Cardiac ventricle fibroblast (primary cell): ENCODE results near the gene TEKT2. TPM values are rescaled to one million over a fixed set of nuclear protein-coding genes. Genes with fewer than 3 reads are reported as not detected.

ENCODE experiments used
- total RNA-seq: library from RNA; depleted of rRNA; stranded (reverse); fragments of >200 nt; gene quantifications from 2 replicates; pipeline ENCODE4 v1.2.3, GENCODE V29; 2015

The TEKT2 gene, protein sequence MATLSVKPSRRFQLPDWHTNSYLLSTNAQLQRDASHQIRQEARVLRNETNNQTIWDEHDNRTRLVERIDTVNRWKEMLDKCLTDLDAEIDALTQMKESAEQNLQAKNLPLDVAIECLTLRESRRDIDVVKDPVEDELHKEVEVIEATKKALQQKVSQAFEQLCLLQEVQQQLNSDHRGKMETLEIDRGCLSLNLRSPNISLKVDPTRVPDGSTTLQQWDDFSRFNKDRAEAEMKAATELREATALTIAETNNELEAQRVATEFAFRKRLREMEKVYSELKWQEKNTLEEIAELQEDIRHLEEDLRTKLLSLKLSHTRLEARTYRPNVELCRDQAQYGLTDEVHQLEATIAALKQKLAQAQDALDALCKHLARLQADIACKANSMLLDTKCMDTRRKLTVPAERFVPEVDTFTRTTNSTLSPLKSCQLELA
- not detected in 2 replicates for total RNA-seq

DNA sequence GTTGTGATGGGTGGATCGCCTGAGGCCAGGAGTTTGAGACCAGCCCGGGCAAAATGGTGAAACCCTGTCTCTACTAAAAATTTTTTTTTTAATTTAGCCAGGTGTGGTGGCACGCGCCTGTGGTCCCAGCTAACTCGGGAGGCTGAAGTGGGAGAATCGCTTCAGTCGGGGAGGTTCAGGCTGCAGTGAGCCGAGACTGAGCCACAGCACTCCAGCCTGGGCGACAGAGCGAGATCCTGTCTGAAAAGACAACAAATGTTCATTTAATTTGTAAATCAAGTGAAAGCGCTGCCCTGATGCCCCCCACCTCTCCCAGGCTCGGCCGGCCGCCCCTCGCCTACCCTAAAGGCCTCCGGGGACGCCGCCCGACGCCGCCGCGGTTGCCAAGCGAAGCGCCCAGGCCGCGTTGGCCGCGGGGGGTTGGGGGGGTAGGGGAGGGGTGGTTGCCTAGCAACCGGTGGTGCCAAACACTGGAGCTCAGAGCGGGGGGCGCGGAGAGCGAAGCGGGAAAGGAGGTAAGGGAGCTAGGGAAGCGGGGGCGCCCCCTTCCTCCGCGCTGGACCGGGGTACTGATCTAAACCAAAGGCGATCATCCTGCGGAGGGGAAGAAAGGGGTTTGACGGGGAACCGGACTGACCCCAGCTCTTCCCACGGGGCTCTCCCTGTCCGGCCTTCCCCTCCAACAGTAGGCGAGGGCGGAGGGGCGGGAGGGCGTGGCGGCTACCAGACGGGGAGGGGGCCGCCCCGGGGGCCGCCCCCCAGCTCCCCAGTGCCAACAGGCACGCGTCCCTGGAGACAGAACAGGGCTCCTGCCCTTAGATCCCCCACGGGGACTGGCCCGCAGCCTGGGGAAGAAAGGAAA lies at the start of gene TEKT2:
TSS of gene TEKT2 (plus strand) at position 460 of the 862 bp plus-strand sequence. CDS start 828 bp downstream, outside the sequence.

DNA sequence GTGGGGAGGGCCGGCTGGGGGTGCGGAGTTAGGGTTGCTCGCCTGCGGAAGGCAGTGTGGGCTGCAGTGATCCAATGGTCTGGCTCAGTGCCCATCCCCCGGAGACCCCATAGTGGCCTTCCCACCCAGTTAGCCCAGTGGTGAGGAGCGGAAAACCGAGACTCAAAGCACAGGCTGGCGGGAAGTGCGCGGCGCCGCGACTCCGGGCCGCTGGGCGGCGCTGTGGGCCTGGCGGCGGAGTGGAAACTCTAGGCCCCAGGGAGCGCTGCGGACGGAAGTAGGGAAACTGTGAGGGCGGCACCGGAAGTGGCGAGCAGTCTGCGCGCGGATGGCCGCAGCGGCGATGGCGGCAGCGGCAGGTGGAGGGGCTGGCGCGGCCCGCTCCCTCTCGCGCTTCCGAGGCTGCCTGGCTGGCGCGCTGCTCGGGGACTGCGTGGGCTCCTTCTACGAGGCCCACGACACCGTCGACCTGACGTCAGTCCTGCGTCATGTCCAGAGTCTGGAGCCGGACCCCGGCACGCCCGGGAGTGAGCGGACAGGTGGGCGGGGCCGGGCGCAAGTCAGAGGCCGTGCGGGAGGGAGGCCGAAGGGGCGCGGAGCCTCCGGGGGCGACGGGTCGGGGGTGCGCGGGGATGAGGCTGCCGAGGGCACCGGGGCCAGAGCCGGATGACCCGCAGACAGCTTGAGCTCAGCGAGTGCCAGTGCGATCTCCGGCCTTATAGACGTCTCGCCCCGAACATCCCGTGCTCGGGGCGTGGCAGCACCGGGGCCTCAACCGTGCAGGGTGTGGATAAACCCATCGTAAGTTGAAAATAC lies 4.9 kb downstream of the TEKT2 start, which contains the start of gene ADPRS:
TSS of gene ADPRS (plus strand) at position 316 of the 816 bp plus-strand sequence. CDS start at position 329, 13 bp downstream.

DNA sequence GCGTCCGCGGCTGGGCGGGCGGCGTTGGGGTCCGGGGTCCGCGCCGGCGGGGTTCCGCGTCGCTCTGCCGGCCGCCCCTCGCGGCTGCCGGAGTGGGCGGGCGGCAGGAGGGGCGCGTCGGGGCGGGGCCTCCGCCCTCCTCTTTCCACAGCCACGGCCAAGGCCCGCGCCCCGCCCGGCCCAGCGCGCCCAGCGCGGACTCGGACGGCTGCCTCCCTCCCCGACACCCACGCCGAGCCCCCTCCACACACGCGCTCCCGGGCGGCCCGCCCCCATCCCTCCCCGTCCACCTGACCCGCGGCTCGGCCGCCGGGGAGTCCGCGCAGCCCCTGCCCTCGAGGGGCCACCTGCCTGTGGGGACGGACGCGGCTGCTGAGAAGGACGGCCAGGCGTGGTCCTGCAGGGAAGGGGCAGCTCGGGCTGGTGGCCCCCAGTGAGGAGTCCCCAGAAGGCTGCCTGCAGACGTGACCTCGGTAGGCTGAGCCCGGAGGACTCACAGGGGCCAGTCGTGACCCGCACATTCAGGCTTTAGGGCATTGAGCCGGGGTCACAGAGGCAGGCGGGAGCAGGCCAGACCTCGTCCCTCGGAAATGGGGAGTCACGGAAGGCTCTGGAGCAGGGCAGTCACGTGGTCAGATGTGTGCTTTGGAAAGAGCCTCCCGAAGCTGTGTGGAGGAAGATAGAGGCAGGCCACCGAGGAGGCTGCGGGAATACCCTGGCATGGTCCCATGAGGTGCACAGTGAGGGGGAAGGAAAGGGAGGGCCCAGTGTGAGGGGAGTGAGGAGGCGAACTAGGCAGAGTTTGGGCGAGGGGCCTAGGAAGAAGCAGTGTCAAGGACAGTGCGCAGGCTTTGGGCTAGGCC lies 41.5 kb downstream of the TEKT2 start, which contains the start of gene COL8A2:
TSS of gene COL8A2 (minus strand) at position 94 of the 863 bp plus-strand sequence. CDS start 24,980 bp downstream, outside the sequence.

Other genes with a start within 250 kb of the TEKT2 start
- 9.4 and 13.6 TPM in 2 replicates for gene AGO1, start 200.9 kb upstream of the TEKT2 start, total RNA-seq
- 9.1 and 10.9 TPM in 2 replicates for gene AGO3, start 153.0 kb upstream of the TEKT2 start, total RNA-seq
- 28.8 and 32.7 TPM in 2 replicates for gene ADPRS, start 4.8 kb downstream of the TEKT2 start, total RNA-seq
- 1.8 and 2.5 TPM in 2 replicates for gene COL8A2, start 41.1 kb downstream of the TEKT2 start, total RNA-seq
- gene TRAPPC3, start 65.4 kb downstream of the TEKT2 start, total RNA-seq = 53.1 and 59.2 TPM in 2 replicates
- gene MAP7D1, start 72.1 kb downstream of the TEKT2 start, total RNA-seq = 98.2 and 104 TPM in 2 replicates
- 79.4 and 89.7 TPM in 2 replicates for gene THRAP3, start 140.3 kb downstream of the TEKT2 start, total RNA-seq
- 1.7 and 2.6 TPM in 2 replicates for gene SH3D21, start 222.3 kb downstream of the TEKT2 start, total RNA-seq
- gene EVA1B, start 239.6 kb downstream of the TEKT2 start, total RNA-seq = 196 and 276 TPM in 2 replicates